Upper lobe of left lung (tissue), 4 donors: Measurements from ENCODE around the gene ALCAM.

Experiments
- CTCF ChIP-seq, 6 experiments: fragments of 450-650 bp in 4 of 6; fragments of 200-600 bp in 2 of 6; sonication (generic) in 2 of 6; IDR thresholded peaks; one replicate each; pipeline ENCODE4 v1.5.1; 2016 to 2019; ENCODE audit warnings: antibody characterized with exemption in 6 of 6
- EP300 ChIP-seq, 4 donors: sonication (generic); formaldehyde crosslinking; IDR thresholded peaks; one replicate each; pipeline ENCODE4 v1.5.1; 2017; ENCODE audit warnings: antibody characterized with exemption in 4 of 4, control low read depth in 2 of 4
- POLR2A ChIP-seq, 4 donors: fragments of 450-650 bp; IDR thresholded peaks; one replicate each; pipeline ENCODE4 v1.5.1; 2016 to 2017; ENCODE audit warnings: antibody characterized with exemption in 4 of 4, mild to moderate bottlenecking in 2 of 4
- POLR2AphosphoS5 ChIP-seq, 2 donors: sonication (generic); formaldehyde crosslinking; IDR thresholded peaks; one replicate each; pipeline ENCODE4 v1.5.1; 2017; ENCODE audit warnings: antibody characterized with exemption in 2 of 2

GRCh38 chr3:105559856-105560255, 193.1 kb downstream of the ALCAM start:
- TF ChIP-seq CTCF (IDR thresholded peaks at IDR 0.05) = no peak
- no peak for TF ChIP-seq POLR2A (IDR thresholded peaks at IDR 0.05)
- no peak for TF ChIP-seq EP300 (IDR thresholded peaks at IDR 0.05)
- no peak for TF ChIP-seq POLR2AphosphoS5 (IDR thresholded peaks at IDR 0.05)
